HS-5 (cell line): Measurements from ENCODE around the gene ABHD13.
A peak's percentile ranks its signal among the peaks of the same experiment; 100 is the strongest.
"Not testable (repeated sequence)": the region's sequence is repeated elsewhere in the genome, so short reads cannot be mapped to it uniquely, and the experiment has no call there.

Experiments used
- DNase-seq: peaks from one replicate; pipeline ENCODE4 v3.0.0-alpha.2; 2012; ENCODE audit warnings: low read depth

ABHD13 gene

GRCh38 chr13:108218044-108218974, at the start of gene ABHD13:
Gene ABHD13, plus strand, starts transcription at chr13:108218392. Its CDS starts 10,827 bp downstream, at chr13:108229219.
- peak; percentile 48 for DNase-seq

DNA sequence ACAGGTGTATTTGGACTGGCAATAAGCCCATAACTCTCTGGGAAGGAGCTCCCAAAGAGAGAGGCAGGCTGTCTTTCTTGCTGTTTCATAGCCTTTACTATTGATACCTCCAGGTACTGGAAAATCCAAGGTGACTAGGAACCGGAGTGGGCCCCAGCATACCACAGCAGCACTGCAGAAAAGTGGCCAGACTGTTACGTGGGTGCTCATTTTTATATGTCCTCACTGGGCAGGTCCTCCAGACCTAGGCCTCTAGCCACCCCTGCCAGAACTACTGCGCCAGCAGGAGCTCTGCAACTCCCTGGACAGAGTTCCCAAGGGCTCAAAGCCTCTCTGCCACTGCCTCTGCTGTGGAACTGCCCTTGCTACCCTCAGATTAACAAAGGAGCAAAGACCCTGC, 49.3 kb upstream of the ABHD13 start:
- DNase-seq: no peak

DNA sequence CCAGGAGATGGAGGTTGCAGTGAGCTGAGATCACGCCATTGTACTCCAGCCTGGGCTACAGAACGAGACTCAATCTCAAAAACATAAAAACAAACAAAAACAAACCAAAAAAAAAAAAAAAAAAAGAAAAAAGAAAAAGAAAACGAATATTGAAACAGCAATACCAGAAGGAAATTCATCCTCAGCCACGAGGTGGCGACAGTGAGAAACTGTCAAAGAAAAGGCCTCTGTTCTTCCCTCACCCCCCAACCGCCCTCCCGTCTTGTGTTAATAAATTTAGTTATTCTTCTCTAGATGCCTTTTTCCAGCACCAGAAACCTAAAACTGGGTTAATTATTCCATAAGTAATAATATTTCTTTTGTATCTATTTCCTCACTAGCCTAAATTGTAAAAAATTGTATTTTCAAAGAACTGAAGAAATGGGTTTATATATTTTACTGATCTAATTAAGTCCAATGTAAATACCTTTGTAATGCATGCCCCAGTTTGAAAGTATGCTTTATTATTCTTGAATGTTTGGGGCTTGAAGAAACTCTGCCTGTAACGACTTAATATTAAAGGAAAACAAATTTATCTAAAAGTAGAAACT, 41.4 kb upstream of the ABHD13 start:
- no peak for DNase-seq

- no peak for DNase-seq
Observed at GRCh38 chr13:108178078-108178477, 40.1 kb upstream of the ABHD13 start.

- no peak for DNase-seq
Observed at GRCh38 chr13:108182652-108183051, 35.5 kb upstream of the ABHD13 start.

GRCh38 chr13:108185223-108185622, 33.0 kb upstream of the ABHD13 start:
- no peak for DNase-seq

GRCh38 chr13:108188260-108188659, 29.9 kb upstream of the ABHD13 start:
- DNase-seq: no peak

- no peak for DNase-seq
Observed at GRCh38 chr13:108190897-108191296, 27.3 kb upstream of the ABHD13 start.

DNA sequence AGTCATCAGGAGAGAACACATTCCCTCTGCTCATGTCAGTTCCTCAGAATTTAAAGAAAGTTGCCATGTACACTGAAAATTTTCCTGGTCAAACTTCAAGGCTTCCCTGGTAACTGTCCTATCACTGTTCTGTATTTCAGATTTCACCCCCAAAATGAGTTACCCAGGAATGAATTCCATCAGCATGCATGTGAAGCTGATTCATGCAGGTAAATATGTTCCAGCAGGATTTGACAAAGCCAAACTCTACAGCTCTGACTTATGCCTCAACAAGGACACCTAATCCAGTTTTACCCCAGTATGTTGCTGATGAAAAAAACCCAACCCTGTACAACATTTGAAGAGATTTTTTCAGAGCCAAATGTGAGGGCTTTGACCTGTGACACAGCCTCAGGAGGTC, 24.4 kb upstream of the ABHD13 start:
- no peak for DNase-seq

DNA sequence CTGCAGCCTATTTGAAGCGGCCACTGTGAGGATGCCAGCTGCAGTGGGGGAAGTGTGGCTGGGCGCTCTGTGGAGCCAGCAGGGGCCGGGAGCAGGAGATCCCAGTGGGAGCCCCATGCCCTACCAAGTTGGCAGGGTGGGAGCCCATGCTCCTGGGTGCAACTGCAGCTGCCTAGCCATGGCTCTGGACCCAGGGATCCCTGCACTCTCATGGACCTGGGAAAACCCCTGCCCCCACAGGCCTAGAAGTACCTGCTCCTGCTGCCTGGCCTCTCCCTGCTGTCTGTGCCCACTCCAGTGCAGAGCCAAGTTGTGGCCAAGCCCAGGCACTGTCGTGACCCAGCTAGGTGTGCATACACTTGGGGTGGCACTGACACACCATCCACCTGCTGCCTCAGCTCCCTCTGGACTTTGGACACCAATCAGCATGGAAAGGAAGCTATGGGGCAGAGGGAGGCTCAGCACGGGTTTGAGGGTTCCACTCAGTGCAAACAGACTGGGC, 23.7 kb upstream of the ABHD13 start:
- DNase-seq: no peak

GRCh38 chr13:108195146-108195545, 23.0 kb upstream of the ABHD13 start:
- DNase-seq: no peak

GRCh38 chr13:108195861-108196260, 22.3 kb upstream of the ABHD13 start:
- DNase-seq: no peak

- DNase-seq: no peak
Observed at GRCh38 chr13:108200781-108201398, 17.3 kb upstream of the ABHD13 start.

- no peak for DNase-seq
Observed at GRCh38 chr13:108210551-108210950, 7.6 kb upstream of the ABHD13 start.

- no peak for DNase-seq
Observed at GRCh38 chr13:108212886-108213285, 5.3 kb upstream of the ABHD13 start.

DNA sequence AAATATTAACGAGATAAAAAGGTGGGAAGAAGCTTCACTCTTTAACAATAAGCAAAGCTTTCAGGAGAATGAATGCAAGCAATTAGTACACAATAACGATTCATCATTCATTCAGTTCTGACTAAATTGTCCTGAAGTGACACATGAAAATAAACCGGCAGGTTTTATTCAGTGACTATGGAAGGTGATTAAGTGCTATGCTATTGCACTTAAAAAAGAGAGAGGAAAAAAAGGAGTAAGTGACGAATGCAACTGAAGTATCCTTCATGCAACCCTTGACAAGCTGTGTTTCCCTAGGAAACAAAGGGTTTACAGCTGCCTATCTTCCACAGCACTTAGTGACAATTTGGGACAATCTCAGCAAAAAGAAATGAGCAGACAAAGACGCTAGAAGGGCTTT, 4.2 kb upstream of the ABHD13 start:
- DNase-seq: no peak

GRCh38 chr13:108214441-108215271, 3.5 kb upstream of the ABHD13 start:
- no peak for DNase-seq

DNA sequence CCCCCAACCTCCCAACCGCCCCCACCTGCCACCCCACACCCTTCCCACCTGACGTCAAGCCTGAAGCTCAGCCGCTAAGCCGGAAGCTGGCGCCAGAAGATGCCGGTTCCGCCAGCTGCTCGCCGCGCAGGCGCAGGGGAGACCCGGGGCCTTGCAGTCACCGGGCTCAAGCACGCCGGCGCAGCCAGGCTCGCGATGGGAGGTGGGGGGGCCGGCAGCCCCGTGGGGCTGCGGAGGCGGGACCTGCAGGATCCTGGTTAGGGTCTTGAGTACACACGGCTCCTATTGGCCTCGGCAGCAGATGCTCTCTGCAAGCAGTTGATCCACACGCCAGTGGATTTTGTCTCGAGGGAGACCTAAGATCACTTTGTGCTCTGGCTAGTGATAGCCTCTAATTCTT, 2.8 kb upstream of the ABHD13 start, which contains the start of gene LIG4:
Gene LIG4, minus strand, starts transcription at position 101 of the 400 bp plus-strand sequence. CDS start 4,268 bp downstream, outside the sequence.
- no peak for DNase-seq

- not testable (repeated sequence) for DNase-seq
Observed at GRCh38 chr13:108217307-108218043, 717 bp upstream of the ABHD13 start.

DNA sequence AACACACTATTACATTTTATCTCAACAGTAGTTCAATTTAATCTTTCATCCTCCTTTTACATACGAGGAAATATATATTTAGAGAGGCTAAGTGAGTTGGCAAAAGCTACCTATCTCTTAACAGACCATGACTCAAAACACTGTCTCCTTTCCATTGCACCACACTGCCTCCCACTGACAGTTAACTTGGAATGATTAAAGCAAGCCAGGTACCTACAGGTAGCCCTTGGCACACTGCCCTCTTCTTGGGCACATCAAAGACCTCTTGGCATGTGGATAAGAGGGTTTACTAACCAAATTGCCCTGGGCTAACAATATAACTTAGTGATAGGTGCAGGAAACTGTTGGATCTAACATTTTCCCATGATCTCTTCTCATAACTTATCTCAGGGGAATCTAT, 1.8 kb downstream of the ABHD13 start:
- no peak for DNase-seq
